ENCODE data around the gene IL34.

Gene IL34

GRCh38 chr16:70688246-70688742, 41.9 kb downstream of the IL34 start:
- no peak for TF ChIP-seq CTCF (conservative IDR thresholded peaks at IDR 0.05; ENCODE audit: low read depth, low read length)
- H3K4me3 ChIP-seq (ENCODE audit: low read depth, low read length), result no peak overlapping the region
- peak; percentile 34 for DNase-seq (ENCODE audit: low read depth)

- no peak for TF ChIP-seq CTCF (conservative IDR thresholded peaks at IDR 0.05; ENCODE audit: low read depth, low read length)
- DNase-seq (ENCODE audit: low read depth), result no peak
- H3K4me3 ChIP-seq (ENCODE audit: low read depth, low read length), result no peak overlapping the region
Observed at GRCh38 chr16:70689035-70689969, 42.9 kb downstream of the IL34 start.

GRCh38 chr16:70689970-70690891, 43.9 kb downstream of the IL34 start:
- TF ChIP-seq CTCF (conservative IDR thresholded peaks at IDR 0.05; ENCODE audit: low read depth, low read length), result no peak
- no peak for DNase-seq (ENCODE audit: low read depth)
- H3K4me3 ChIP-seq (ENCODE audit: low read depth, low read length), result no peak overlapping the region

GRCh38 chr16:70691223-70692129, 45.1 kb downstream of the IL34 start:
- DNase-seq (ENCODE audit: low read depth), result peak; percentile 78
- no peak overlapping the region for H3K4me3 ChIP-seq (ENCODE audit: low read depth, low read length)
- TF ChIP-seq CTCF (conservative IDR thresholded peaks at IDR 0.05; ENCODE audit: low read depth, low read length), result no peak

GRCh38 chr16:70692130-70692872, 45.9 kb downstream of the IL34 start:
- H3K4me3 ChIP-seq (ENCODE audit: low read depth, low read length), result no peak overlapping the region
- no peak for TF ChIP-seq CTCF (conservative IDR thresholded peaks at IDR 0.05; ENCODE audit: low read depth, low read length)
- no peak for DNase-seq (ENCODE audit: low read depth)
